HepG2 (cell line): ENCODE measurements around the gene CREB1. TPM values are rescaled to one million over a fixed set of nuclear protein-coding genes. Genes with fewer than 3 reads are reported as not detected.
"Not testable (repeated sequence)": the region's sequence is repeated elsewhere in the genome, so short reads cannot be mapped to it uniquely, and the experiment has no call there.

Source experiments
- ATAC-seq: fragments of 200-7000 bp; cut with Tn5 transposase; 3 replicates; pipeline ENCODE4 v1.9.1; 2020; ENCODE audit warnings: mild to moderate bottlenecking, moderate library complexity
- BruUV-seq: library from RNA; stranded (reverse); fragments of 400-500 nt; replicated peaks from 2 replicates; lab custom pipeline; 2021; lab: Mats Ljungman, UMichigan
- CTCF ChIA-PET: fragments of 300-600 bp; formaldehyde crosslinking; extraction: SDS; loops from one replicate; lab custom pipeline; 2021; ENCODE audit warnings: low total read pairs, inconsistent platforms, low intra/inter-chr PET ratio; lab: Yijun Ruan, JAX
- POLR2A ChIA-PET: fragments of 350-600 bp; sonication (Branson Sonifier 250); formaldehyde crosslinking; loops from one replicate; lab custom pipeline; 2020; ENCODE audit warnings: antibody characterized with exemption, inconsistent platforms; lab: Yijun Ruan, JAX
- DNase-seq: peaks from one replicate; pipeline ENCODE4 v3.0.0-alpha.2; 2015; ENCODE audit warnings: low spot score
- FAIRE-seq: peaks from 3 replicates; lab custom pipeline; 2011; peaks lifted over from hg19 to GRCh38; lab: Jason Lieb, UNC
- H2AFZ ChIP-seq: one replicate; pipeline ENCODE4 v1.6.1; 2011; ENCODE audit warnings: low read length, inconsistent platforms
- H3K27ac ChIP-seq: fragments of 300-600 bp; 3 replicates; pipeline ENCODE4 v1.8.0; 2011; ENCODE audit warnings: mixed run types, mild to moderate bottlenecking, mixed read lengths, low read length, inconsistent platforms; ENCODE audit not compliant: insufficient read depth; ENCODE audit errors: extremely low read length
- H3K27me3 ChIP-seq, 2 experiments: fragments of 200-600 bp in 1 of 2; 2 replicates in 1 of 2; 3 replicates in 1 of 2; pipeline versions ENCODE4 v1.6.0 to v1.8.0; 2011; ENCODE audit warnings: low read length in 2 of 2, mild to moderate bottlenecking in 2 of 2, moderate library complexity in 2 of 2, inconsistent platforms in 1 of 2; ENCODE audit not compliant: insufficient read depth in 2 of 2, control insufficient read depth in 1 of 2
- H3K36me3 ChIP-seq, 2 experiments: fragments of 200-600 bp in 1 of 2; replicated peaks in 1 of 2; 2 replicates in 1 of 2; 3 replicates in 1 of 2; pipeline versions ENCODE4 v1.5.1 to v1.8.0; 2011; ENCODE audit warnings: low read length in 2 of 2, inconsistent platforms in 1 of 2; ENCODE audit not compliant: insufficient read depth in 2 of 2, control insufficient read depth in 1 of 2
- H3K4me1 ChIP-seq: 2 replicates; pipeline ENCODE4 v1.5.1; 2012; ENCODE audit warnings: low read length, inconsistent platforms; ENCODE audit not compliant: insufficient read depth
- H3K4me2 ChIP-seq: 2 replicates; pipeline ENCODE4 v1.6.0; 2011; ENCODE audit warnings: low read depth, low read length, inconsistent platforms
- H3K4me3 ChIP-seq, 3 experiments: fragments of 200-600 bp in 1 of 3; sonication (generic), shearing (Covaris generic) in 1 of 3; replicated peaks in 1 of 3; 2 replicates each; pipeline ENCODE4 v1.5.1; 2011 to 2016; ENCODE audit warnings: low read length in 3 of 3, inconsistent platforms in 2 of 3, low read depth in 2 of 3, mild to moderate bottlenecking in 2 of 3, control low read depth in 1 of 3, mixed read lengths in 1 of 3; ENCODE audit not compliant: insufficient read depth in 1 of 3
- H3K79me2 ChIP-seq: one replicate; pipeline ENCODE4 v1.6.1; 2011; ENCODE audit warnings: low read length, inconsistent platforms; ENCODE audit not compliant: insufficient read depth
- H3K9ac ChIP-seq: 2 replicates; pipeline ENCODE4 v1.6.0; 2011; ENCODE audit warnings: mild to moderate bottlenecking, low read depth, low read length, inconsistent platforms; ENCODE audit not compliant: insufficient read depth
- H3K9me3 ChIP-seq: 2 replicates; pipeline ENCODE4 v1.5.1; 2012; ENCODE audit warnings: mild to moderate bottlenecking, low read length
- H4K20me1 ChIP-seq: 2 replicates; pipeline ENCODE4 v1.6.0; 2011; ENCODE audit warnings: inconsistent platforms, mild to moderate bottlenecking, low read length, moderate library complexity; ENCODE audit not compliant: insufficient read depth
- ETS1 ChIP-seq: sonication (generic); formaldehyde crosslinking; IDR thresholded peaks from 2 replicates; pipeline ENCODE4 v1.4.0; 2020; ENCODE audit warnings: missing genetic modification reagents
- FOXP1 ChIP-seq, 2 experiments: fragments of 450-650 bp in 1 of 2; IDR thresholded peaks; 2 replicates each; pipeline ENCODE4 v1.6.1; 2017 to 2018; ENCODE audit warnings: antibody characterized with exemption in 1 of 2
- ZNF672 ChIP-seq: sonication (generic); formaldehyde crosslinking; IDR thresholded peaks from 2 replicates; pipeline ENCODE4 v1.8.1; 2022; ENCODE audit warnings: missing genetic modification reagents
- WGBS: methylation state at CpG from one replicate; pipeline ENCODE4 v1.1.6; 2017; ENCODE audit warnings: low lambda C conversion rate; 5-methylcytosine and 5-hydroxymethylcytosine counted together
- in situ Hi-C: cut with HindIII; loops from 2 replicates; pipeline ENCODE4 v1.10.0; 2017; ENCODE audit warnings: low pct_unique_long_range_greater_than_20kb; ENCODE audit not compliant: extremely low pct_ligation_motif_present
- intact Hi-C: fragments of 100-400 bp; cut with micrococcal nuclease; formaldehyde crosslinking; loops from one replicate; pipeline ENCODE4 v1.10.0; 2022; ENCODE audit not compliant: unreplicated experiment
- polyA plus RNA-seq, 8 experiments: library from polyadenylated mRNA; depleted of rRNA in 3 of 8; stranded (reverse) in 7 of 8; unstranded in 1 of 8; fragments of >200 nt; fragmentation: Illumina TruSeq in 4 of 8; extraction: Trizol in 4 of 8; gene quantifications; 2 replicates each; pipeline versions ENCODE4 v1.2.1 to v1.2.3, GENCODE V29; 2011 to 2016; ENCODE audit warnings: low read depth in 4 of 8, missing spikeins in 1 of 8, mixed read lengths in 1 of 8; ENCODE audit not compliant: insufficient read depth in 1 of 8
- total RNA-seq, 5 experiments: library from RNA; depleted of rRNA; stranded (reverse); fragments of >200 nt; fragmentation: Illumina TruSeq; extraction: Trizol; gene quantifications; 2 replicates each; pipeline ENCODE4 v1.2.3, GENCODE V29; 2016; ENCODE audit warnings: low read depth in 1 of 5
- TF ChIP-seq, protein P1 (sequence below): sonication (generic); formaldehyde crosslinking; IDR thresholded peaks from 2 replicates; pipeline ENCODE4 v1.4.0; 2020; ENCODE audit warnings: missing genetic modification reagents, borderline replicate concordance
- TF ChIP-seq, protein P2 (sequence below): sonication (generic); formaldehyde crosslinking; IDR thresholded peaks from 2 replicates; pipeline ENCODE4 v1.5.1; 2020; ENCODE audit warnings: mild to moderate bottlenecking, missing genetic modification reagents, moderate library complexity

Gene CREB1
- total and polyA plus RNA-seq, 2 of the 13 experiments (the other 11 are each of a cell fraction or from before 2014, with no cell fraction given): 51.8 to 51.9 TPM

GRCh38 chr2:207494137-207494536 is 35.6 kb upstream of the CREB1 start (continued):
- TF ChIP-seq, protein P1, sequence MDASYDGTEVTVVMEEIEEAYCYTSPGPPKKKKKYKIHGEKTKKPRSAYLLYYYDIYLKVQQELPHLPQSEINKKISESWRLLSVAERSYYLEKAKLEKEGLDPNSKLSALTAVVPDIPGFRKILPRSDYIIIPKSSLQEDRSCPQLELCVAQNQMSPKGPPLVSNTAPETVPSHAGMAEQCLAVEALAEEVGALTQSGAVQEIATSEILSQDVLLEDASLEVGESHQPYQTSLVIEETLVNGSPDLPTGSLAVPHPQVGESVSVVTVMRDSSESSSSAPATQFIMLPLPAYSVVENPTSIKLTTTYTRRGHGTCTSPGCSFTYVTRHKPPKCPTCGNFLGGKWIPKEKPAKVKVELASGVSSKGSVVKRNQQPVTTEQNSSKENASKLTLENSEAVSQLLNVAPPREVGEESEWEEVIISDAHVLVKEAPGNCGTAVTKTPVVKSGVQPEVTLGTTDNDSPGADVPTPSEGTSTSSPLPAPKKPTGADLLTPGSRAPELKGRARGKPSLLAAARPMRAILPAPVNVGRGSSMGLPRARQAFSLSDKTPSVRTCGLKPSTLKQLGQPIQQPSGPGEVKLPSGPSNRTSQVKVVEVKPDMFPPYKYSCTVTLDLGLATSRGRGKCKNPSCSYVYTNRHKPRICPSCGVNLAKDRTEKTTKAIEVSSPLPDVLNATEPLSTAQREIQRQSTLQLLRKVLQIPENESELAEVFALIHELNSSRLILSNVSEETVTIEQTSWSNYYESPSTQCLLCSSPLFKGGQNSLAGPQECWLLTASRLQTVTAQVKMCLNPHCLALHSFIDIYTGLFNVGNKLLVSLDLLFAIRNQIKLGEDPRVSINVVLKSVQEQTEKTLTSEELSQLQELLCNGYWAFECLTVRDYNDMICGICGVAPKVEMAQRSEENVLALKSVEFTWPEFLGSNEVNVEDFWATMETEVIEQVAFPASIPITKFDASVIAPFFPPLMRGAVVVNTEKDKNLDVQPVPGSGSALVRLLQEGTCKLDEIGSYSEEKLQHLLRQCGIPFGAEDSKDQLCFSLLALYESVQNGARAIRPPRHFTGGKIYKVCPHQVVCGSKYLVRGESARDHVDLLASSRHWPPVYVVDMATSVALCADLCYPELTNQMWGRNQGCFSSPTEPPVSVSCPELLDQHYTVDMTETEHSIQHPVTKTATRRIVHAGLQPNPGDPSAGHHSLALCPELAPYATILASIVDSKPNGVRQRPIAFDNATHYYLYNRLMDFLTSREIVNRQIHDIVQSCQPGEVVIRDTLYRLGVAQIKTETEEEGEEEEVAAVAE (CRISPR knock-in tag): no peak
- TF ChIP-seq, protein P2, sequence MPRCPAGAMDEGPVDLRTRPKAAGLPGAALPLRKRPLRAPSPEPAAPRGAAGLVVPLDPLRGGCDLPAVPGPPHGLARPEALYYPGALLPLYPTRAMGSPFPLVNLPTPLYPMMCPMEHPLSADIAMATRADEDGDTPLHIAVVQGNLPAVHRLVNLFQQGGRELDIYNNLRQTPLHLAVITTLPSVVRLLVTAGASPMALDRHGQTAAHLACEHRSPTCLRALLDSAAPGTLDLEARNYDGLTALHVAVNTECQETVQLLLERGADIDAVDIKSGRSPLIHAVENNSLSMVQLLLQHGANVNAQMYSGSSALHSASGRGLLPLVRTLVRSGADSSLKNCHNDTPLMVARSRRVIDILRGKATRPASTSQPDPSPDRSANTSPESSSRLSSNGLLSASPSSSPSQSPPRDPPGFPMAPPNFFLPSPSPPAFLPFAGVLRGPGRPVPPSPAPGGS: no peak
- TF ChIP-seq FOXP1 (IDR thresholded peaks at IDR 0.05) (no peak), FOXP1 (CRISPR knock-in tag; IDR thresholded peaks at IDR 0.05) (no peak), ZNF672 (CRISPR knock-in tag) (no peak), ETS1 (CRISPR knock-in tag) (no peak)

- BruUV-seq, POLR2A ChIA-PET, CTCF ChIA-PET: not testable (repeated sequence)
Measured at GRCh38 chr2:207496936-207497335, 32.8 kb upstream of the CREB1 start.

More at GRCh38 chr2:207496936-207497335, 32.8 kb upstream of the CREB1 start:
- intact Hi-C loops, in situ Hi-C loops, H3K9ac ChIP-seq, H3K4me3 ChIP-seq, DNase-seq, H3K27me3 ChIP-seq, H2AFZ ChIP-seq, FAIRE-seq, ATAC-seq, H3K36me3 ChIP-seq, H3K9me3 ChIP-seq, H4K20me1 ChIP-seq, H3K4me2 ChIP-seq, H3K79me2 ChIP-seq, H3K4me1 ChIP-seq, H3K27ac ChIP-seq: not testable (repeated sequence)
- WGBS: 65% methylated on average over 12 of the region's 12 CpGs
